ENCODE measurements around the gene KCNK3. TPM values are rescaled to one million over a fixed set of nuclear protein-coding genes. Genes with fewer than 3 reads are reported as not detected.

The KCNK3 gene
- total and polyA plus RNA-seq, 2 of the 13 experiments (the other 11 are each of a cell fraction or from before 2014, with no cell fraction given): not detected

DNA sequence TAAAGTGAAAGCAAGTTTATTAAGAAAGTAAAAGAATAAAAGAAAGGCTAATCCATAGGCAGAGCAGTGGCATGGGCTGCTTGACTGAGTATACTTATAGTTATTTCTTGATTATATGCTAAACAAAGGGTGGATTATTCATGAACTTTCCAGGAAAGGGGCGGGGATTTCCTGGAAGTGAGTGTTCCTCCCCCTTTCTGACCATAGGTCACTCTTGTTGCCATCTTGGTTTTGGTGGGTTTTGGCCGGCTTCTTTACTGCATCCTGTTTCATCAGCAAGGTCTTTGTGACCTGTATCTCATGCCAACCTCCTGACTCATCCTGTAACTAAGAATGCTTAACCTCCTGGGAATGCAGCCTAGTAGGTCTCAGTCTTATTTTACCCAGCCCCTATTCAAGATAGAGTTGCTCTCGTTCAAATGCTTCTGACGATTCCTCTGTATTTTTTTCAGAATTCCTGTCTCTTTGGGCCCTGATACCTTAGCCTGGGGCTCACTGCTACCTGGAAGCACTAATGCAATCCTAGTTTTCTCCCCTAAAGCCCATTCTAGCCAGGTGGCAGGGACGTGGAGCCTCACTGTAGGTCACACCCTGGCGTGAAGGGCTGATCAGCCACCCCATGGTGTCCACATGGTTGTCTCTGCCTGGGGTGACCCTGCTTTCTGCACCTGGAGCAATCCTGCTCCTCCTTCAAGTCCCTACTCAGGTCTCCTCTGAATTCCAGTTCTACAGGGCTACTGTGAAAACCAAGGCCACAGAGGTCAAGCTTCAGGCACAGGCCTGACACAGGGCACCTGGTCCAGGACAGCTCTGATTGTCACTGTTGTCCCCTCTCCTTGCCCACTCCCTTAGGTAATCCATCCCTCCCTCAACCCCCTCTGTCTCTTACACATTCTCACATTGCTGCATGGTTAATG is 65.6 kb downstream of the KCNK3 start (continued):
- TF ChIP-seq, protein P1, sequence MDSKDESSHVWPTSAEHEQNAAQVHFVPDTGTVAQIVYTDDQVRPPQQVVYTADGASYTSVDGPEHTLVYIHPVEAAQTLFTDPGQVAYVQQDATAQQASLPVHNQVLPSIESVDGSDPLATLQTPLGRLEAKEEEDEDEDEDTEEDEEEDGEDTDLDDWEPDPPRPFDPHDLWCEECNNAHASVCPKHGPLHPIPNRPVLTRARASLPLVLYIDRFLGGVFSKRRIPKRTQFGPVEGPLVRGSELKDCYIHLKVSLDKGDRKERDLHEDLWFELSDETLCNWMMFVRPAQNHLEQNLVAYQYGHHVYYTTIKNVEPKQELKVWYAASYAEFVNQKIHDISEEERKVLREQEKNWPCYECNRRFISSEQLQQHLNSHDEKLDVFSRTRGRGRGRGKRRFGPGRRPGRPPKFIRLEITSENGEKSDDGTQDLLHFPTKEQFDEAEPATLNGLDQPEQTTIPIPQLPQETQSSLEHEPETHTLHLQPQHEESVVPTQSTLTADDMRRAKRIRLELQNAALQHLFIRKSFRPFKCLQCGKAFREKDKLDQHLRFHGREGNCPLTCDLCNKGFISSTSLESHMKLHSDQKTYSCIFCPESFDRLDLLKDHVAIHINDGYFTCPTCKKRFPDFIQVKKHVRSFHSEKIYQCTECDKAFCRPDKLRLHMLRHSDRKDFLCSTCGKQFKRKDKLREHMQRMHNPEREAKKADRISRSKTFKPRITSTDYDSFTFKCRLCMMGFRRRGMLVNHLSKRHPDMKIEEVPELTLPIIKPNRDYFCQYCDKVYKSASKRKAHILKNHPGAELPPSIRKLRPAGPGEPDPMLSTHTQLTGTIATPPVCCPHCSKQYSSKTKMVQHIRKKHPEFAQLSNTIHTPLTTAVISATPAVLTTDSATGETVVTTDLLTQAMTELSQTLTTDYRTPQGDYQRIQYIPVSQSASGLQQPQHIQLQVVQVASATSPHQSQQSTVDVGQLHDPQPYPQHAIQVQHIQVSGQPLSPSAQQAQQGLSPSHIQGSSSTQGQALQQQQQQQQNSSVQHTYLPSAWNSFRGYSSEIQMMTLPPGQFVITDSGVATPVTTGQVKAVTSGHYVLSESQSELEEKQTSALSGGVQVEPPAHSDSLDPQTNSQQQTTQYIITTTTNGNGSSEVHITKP (CRISPR knock-in tag; IDR thresholded peaks at IDR 0.05; ENCODE audit: low read depth): no peak; the same call in 1 of the 2 replicates
- TF ChIP-seq ZNF232 (CRISPR knock-in tag; IDR thresholded peaks at IDR 0.05; ENCODE audit: borderline replicate concordance) (no peak), NRL (CRISPR knock-in tag; IDR thresholded peaks at IDR 0.05; ENCODE audit: borderline replicate concordance) (no peak), ZNF567 (CRISPR knock-in tag; IDR thresholded peaks at IDR 0.05; ENCODE audit: borderline replicate concordance) (no peak), RXRA (CRISPR knock-in tag; IDR thresholded peaks at IDR 0.05) (peak; percentile 24; the same call in 1 of the 2 replicates), ZNF605 (CRISPR knock-in tag; IDR thresholded peaks at IDR 0.05) (no peak), ZNF546 (CRISPR knock-in tag; conservative IDR thresholded peaks at IDR 0.05) (no peak), NR2F1 (CRISPR knock-in tag; IDR thresholded peaks at IDR 0.05) (peak; percentile 13 to 75; a peak in 3 of 4 replicates), PHF5A (CRISPR knock-in tag; IDR thresholded peaks at IDR 0.05; ENCODE audit: low read depth, unreplicated experiment) (no peak), ZNF557 (CRISPR knock-in tag; IDR thresholded peaks at IDR 0.05) (no peak), SOX6 (IDR thresholded peaks at IDR 0.05) (no peak), SOX6 (CRISPR knock-in tag; IDR thresholded peaks at IDR 0.05) (peak; percentile 78), SMARCC2 (IDR thresholded peaks at IDR 0.05) (no peak), ATF7 (IDR thresholded peaks at IDR 0.05) (peak; percentile 51; the same call in 1 of the 2 replicates), ATF7 (CRISPR knock-in tag; IDR thresholded peaks at IDR 0.05) (no peak), ZNF3 (CRISPR knock-in tag; IDR thresholded peaks at IDR 0.05) (no peak), ZSCAN12 (CRISPR knock-in tag; IDR thresholded peaks at IDR 0.05) (no peak), ZNF282 (IDR thresholded peaks at IDR 0.05; ENCODE audit: partially characterized antibody) (no peak)
- TF ChIP-seq, protein P2, sequence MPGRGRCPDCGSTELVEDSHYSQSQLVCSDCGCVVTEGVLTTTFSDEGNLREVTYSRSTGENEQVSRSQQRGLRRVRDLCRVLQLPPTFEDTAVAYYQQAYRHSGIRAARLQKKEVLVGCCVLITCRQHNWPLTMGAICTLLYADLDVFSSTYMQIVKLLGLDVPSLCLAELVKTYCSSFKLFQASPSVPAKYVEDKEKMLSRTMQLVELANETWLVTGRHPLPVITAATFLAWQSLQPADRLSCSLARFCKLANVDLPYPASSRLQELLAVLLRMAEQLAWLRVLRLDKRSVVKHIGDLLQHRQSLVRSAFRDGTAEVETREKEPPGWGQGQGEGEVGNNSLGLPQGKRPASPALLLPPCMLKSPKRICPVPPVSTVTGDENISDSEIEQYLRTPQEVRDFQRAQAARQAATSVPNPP (CRISPR knock-in tag; IDR thresholded peaks at IDR 0.05): no peak
- TF ChIP-seq, protein P3, sequence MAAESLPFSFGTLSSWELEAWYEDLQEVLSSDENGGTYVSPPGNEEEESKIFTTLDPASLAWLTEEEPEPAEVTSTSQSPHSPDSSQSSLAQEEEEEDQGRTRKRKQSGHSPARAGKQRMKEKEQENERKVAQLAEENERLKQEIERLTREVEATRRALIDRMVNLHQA (CRISPR knock-in tag; IDR thresholded peaks at IDR 0.05): no peak
- TF ChIP-seq, protein P4, sequence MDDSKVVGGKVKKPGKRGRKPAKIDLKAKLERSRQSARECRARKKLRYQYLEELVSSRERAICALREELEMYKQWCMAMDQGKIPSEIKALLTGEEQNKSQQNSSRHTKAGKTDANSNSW (CRISPR knock-in tag; IDR thresholded peaks at IDR 0.05; ENCODE audit: borderline replicate concordance): no peak
- TF ChIP-seq, protein P5, sequence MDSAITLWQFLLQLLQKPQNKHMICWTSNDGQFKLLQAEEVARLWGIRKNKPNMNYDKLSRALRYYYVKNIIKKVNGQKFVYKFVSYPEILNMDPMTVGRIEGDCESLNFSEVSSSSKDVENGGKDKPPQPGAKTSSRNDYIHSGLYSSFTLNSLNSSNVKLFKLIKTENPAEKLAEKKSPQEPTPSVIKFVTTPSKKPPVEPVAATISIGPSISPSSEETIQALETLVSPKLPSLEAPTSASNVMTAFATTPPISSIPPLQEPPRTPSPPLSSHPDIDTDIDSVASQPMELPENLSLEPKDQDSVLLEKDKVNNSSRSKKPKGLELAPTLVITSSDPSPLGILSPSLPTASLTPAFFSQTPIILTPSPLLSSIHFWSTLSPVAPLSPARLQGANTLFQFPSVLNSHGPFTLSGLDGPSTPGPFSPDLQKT (CRISPR knock-in tag; IDR thresholded peaks at IDR 0.05; ENCODE audit: borderline replicate concordance): no peak

Data from HepG2 (cell line).